Urothelium cell line (cell line): ENCODE data around the gene CADM1.

ENCODE experiments used
- DNase-seq: peaks from one replicate; pipeline ENCODE4 v3.0.0; 2011; ENCODE audit warnings: low spot score, mixed read lengths
- FAIRE-seq: peaks from 2 replicates; lab custom pipeline; 2011; peaks lifted over from hg19 to GRCh38; lab: Jason Lieb, UNC

Gene CADM1

GRCh38 chr11:115409116-115409670 is 95.0 kb downstream of the CADM1 start:
- DNase-seq: no peak
- no peak for FAIRE-seq

- no peak for FAIRE-seq
- no peak for DNase-seq
These were observed 95.9 kb downstream of the CADM1 start for GRCh38 chr11:115408036-115408921.

GRCh38 chr11:115407496-115407895 is 96.7 kb downstream of the CADM1 start:
- DNase-seq: no peak
- FAIRE-seq: no peak

DNA sequence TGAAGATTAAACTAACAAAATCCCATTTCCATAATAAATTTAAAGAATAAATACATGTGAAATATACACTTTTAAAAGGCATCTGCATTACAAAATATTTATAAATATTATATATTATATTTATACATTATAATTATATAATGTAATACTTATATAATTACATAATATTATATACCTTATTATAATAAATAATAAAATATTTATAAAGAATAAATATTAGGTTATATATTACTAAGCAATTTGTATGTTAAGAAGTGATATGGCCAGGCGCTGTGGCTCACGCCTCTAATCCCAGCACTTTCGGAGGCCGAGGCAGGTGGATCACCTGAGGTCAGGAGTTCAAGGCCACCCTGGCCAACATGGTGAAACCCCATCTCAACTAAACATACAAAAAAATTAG is 97.8 kb downstream of the CADM1 start:
- DNase-seq (no peak), FAIRE-seq (no peak)

DNA sequence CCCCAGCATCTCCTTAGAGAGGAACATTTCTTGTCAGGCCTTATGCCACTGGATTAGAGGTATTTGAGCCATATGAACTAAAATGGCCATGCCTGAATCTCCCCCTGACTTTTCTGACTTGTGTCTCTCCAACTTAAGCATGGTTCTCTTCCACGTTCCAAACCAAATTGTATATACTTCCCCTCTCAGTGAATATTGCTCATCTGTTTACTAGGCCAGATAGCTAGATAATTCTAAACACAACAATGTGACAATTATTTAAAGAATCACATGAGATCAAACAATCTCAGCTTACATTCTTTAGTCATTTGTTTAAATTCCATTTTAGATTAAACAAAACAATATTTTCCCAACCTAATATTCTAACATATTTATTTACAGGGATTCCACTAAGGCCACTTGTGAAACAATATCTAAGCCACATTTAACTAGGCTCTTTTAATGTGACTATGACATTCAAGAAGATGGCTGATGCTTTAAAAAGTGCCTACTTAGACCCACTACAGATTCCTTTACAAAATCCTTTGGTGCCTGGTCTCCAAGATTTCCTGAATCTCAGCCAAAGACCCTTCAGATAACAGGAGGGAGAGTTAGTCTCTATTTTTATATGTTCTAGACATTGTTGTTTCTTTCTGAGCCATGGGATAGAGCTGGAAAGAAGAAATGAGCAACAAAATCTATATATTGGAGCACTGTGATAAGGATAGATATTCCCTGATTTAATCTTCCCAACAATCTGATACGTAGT is 105.7 kb downstream of the CADM1 start:
- no peak for DNase-seq
- no peak for FAIRE-seq

DNA sequence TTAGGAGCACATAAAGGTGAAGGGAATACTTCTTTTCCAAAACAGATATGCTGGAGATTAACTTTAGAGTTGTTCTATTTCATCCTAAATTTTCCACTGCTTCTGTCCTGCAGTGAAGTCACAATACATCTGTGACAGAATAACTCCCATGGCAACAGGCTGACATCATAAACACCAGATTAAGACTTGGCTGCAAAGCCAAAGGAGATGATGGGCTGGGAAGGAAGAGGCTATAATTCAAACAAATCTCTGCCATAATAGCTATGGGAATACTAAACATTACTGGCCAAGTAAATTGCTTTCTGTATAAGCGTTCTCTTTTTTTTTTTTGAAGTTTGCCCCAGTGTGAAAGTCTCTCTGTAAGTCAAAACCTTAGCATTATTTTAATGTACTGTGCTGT is 107.7 kb downstream of the CADM1 start:
- FAIRE-seq: no peak
- DNase-seq: no peak

DNA sequence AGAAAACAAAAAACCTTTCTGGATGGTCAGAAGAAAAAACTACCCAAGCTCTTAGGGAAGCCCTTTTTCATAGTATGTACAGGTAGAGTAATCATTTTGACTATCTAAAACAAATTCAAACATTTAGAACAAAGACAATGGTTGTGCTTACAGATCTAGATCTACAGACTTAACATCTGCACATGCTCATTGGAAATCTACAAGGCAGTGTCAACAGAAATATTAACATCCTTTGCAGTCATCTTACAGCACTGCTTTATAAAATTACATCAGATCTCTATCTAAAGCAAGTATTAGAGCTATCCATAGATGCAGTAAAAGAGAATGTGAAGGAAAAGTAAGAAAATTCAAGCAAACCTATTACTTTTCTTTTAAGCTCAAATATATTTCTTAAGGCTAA is 110.3 kb downstream of the CADM1 start:
- FAIRE-seq: no peak
- DNase-seq: no peak

- no peak for FAIRE-seq
- no peak for DNase-seq
These were observed 112.6 kb downstream of the CADM1 start for GRCh38 chr11:115391598-115391997.

DNA sequence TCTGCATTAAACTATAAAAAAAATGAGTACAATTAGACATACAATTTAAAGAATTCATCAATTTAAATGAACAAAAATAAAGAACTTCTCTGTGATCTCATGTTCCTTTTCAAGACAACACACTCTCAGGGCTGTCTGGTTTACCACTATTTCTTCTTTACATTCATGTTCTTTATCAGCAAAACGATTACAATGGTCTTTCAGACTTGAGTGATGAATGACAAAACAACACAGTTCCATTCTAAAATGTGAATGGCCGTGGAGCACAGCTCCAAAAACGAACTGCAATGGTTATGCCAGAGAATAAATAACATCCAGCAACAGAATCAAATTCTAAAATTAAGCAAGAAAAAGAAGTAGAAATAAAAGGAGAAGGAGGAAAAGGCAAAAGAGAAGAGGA is 113.1 kb downstream of the CADM1 start:
- FAIRE-seq: no peak
- no peak for DNase-seq

- DNase-seq (no peak), FAIRE-seq (no peak)
These were observed 113.8 kb downstream of the CADM1 start for GRCh38 chr11:115390441-115390840.

DNA sequence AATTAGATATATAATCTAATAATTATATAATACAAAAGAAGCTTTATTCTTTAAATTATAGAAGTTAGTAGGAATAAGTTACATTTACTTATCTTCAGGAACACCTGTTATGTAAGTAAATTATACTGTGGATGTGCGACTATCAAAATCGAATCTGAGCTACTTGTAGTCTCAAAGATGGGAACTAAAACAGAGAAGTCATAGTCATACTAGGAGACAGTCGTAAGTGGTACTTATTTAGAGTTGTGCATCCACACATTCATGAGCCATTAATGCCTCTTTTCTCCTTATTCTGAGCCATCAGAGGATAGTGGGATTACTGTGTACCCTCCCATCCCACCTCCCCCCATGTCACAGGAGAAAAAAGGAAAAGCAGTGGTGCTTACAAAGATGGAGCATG is 114.4 kb downstream of the CADM1 start:
- DNase-seq (no peak), FAIRE-seq (no peak)

DNA sequence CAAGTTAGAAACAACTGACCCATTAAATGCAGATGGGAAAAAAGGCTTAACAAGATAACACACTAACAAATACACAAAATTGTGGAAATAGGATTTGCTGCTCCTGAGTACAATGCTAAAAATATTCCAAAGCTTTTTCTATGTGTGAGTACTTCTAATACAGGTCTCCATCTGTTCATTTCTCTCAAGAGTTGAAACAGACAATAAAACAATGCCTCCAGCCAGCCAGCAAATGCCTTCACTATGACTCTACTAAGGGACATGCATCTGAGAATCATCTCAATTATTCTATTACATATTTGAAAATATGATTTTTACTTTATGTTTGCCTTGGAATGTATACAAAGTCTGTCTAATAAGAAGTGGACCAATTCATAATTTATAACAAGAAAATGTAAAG is 119.0 kb downstream of the CADM1 start:
- DNase-seq (no peak), FAIRE-seq (no peak)

GRCh38 chr11:115384236-115384635 is 120.0 kb downstream of the CADM1 start:
- DNase-seq: no peak
- FAIRE-seq: no peak

DNA sequence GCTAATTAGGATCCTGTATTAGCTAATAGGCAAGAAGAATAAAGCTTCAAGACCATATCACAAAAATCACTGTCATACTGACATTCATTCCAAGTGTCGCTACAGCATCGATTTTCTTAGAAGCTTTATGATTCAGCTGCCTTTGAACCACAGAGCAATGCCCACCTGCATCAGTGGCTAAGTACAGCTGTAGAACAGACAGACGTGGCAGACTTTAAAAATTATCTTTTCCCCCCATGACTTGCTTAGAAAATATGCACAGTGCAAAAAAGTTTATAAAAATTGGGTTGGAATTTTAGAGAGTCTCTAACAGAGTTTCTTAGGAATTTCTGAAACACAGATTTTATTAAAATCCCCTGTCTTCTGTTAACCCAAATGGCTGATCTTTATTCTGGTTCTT is 120.8 kb downstream of the CADM1 start:
- no peak for FAIRE-seq
- no peak for DNase-seq

- no peak for FAIRE-seq
These were observed 124.7 kb downstream of the CADM1 start for GRCh38 chr11:115379528-115379927.

DNA sequence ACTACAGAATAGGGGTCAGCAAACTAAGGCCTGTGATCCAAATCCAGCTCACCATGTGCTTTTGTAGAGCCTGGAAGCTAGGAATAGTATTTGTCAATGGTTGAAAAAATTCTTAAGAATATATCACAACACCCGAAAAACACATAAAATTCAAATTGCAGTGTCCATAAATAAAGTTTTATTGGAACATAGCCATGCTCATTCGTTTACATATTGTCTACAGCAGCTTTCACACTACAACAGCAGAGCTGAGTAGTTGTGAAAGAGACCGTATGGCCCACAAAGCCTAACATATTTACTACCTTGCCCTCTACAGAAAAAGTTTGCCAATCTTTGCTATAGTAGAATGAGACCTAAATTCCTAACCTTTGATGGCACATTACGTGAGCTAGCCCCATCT is 125.7 kb downstream of the CADM1 start:
- FAIRE-seq (no peak), DNase-seq (no peak)

More at GRCh38 chr11:115379528-115379927, 124.7 kb downstream of the CADM1 start:
- no peak for DNase-seq

DNA sequence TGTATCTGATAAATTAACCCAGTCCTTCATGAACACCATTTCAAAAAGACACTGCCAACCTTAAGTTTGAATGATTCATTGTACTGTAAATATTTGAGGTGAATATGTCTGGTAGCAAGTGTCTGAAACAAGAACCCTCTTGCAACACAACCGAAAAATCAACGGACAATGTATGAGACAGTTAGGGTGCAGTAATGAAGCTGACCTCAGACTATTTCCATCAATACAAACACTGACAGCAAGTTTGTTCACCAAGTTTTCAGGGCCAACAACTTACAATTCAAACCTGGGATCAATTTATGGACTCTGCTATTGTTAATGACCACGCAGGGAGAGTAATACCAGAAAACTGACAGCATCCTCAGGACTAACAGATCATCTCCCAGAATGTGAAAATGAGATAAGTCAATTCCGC is 126.3 kb downstream of the CADM1 start:
- FAIRE-seq: no peak
- DNase-seq: peak; percentile 10

DNA sequence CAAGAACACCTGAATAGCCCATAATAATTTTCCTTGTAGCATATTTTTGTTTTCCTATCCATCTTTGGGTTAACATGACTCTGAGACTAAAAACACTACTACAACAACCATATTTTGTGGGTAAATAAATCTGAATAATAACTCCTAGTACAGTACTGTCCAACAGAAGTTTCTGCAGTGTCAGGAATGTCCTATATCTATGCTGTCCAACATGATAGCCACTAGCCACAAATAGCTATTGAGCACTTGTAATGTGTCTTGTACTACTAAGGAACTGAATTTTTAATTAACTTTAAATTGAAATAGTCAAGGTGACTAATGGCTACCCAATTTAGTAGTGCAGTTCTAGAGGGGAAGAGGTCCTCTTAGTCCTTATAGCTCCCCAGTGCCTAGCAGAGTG is 135.6 kb downstream of the CADM1 start:
- DNase-seq: no peak
- FAIRE-seq: no peak

- DNase-seq: no peak
- FAIRE-seq: no peak
These were observed 137.4 kb downstream of the CADM1 start for GRCh38 chr11:115366826-115367225.

- FAIRE-seq (peak; percentile 55), DNase-seq (no peak)
These were observed 138.3 kb downstream of the CADM1 start for GRCh38 chr11:115365907-115366306.

GRCh38 chr11:115364896-115365295 is 139.3 kb downstream of the CADM1 start:
- DNase-seq: no peak
- FAIRE-seq: no peak

- DNase-seq (no peak), FAIRE-seq (no peak)
These were observed 140.3 kb downstream of the CADM1 start for GRCh38 chr11:115363921-115364320.
